Measurements from ENCODE around the gene GANAB. TPM values are rescaled to one million over a fixed set of nuclear protein-coding genes. Genes with fewer than 3 reads are reported as not detected.

Gene GANAB
- total and polyA plus RNA-seq, 7 donors: 34.3 to 64.6 (median 62.0) TPM

- TF ChIP-seq CTCF (IDR thresholded peaks at IDR 0.05): no peak
- peaks cover 48% of the 10 kb centered on the region for H3K4me1 ChIP-seq
- DNase-seq (no peak), ATAC-seq (no peak)
- H3K27ac ChIP-seq: peak overlapping the region; percentile 87
- intact Hi-C loops (cut with DNase I): no loop called here
- no peak overlapping the region for H3K4me3 ChIP-seq
- no peaks in the 10 kb centered on the region for H3K9me3 ChIP-seq
- H3K27me3 ChIP-seq (ENCODE audit: insufficient read depth in 3 of 3, low read length in 2 of 3): no peaks in the 10 kb centered on the region
- WGBS, 3 donors: 41 to 69% (median 45%) methylated on average over 4 of the region's 4 CpGs
- peaks cover 3 to 37% of the 10 kb centered on the region in 2 donors for H3K36me3 ChIP-seq (ENCODE audit: insufficient read depth in 1 of 2, low read depth in 1 of 2)
Measured at GRCh38 chr11:62669420-62670161, 23.2 kb upstream of the GANAB start.

GRCh38 chr11:62667460-62667859, 21.0 kb upstream of the GANAB start:
- H3K27ac ChIP-seq: no peak overlapping the region
- 67 to 73% (median 72%) methylated on average over 2 of the region's 2 CpGs for WGBS, 3 donors

GRCh38 chr11:62666259-62666926, 20.0 kb upstream of the GANAB start:
- intact Hi-C loops (cut with DNase I): no loop called here
- ATAC-seq: no peak
- no peak for TF ChIP-seq CTCF (IDR thresholded peaks at IDR 0.05)
- WGBS, 3 donors: 31 to 43% (median 42%) methylated on average over 16 of the region's 16 CpGs
- Histone ChIP-seq H3K9me3 (no peaks in the 10 kb centered on the region), H3K27me3 (ENCODE audit: insufficient read depth in 3 of 3, low read length in 2 of 3) (no peaks in the 10 kb centered on the region), H3K27ac (peak overlapping the region; percentile 95), H3K4me1 (peaks cover 35% of the 10 kb centered on the region), H3K36me3 (ENCODE audit: insufficient read depth in 1 of 2, low read depth in 1 of 2) (peaks cover 3 to 42% of the 10 kb centered on the region in 2 donors), H3K4me3 (peak overlapping the region; percentile 99)
- no peak for DNase-seq

More at GRCh38 chr11:62667460-62667859, 21.0 kb upstream of the GANAB start:
- Histone ChIP-seq H3K4me3 (peak overlapping the region; percentile 99), H3K36me3 (ENCODE audit: insufficient read depth in 1 of 2, low read depth in 1 of 2) (peaks cover 3 to 31% of the 10 kb centered on the region in 2 donors), H3K4me1 (peaks cover 38% of the 10 kb centered on the region), H3K9me3 (no peaks in the 10 kb centered on the region), H3K27me3 (ENCODE audit: insufficient read depth in 3 of 3, low read length in 2 of 3) (no peaks in the 10 kb centered on the region)
- intact Hi-C loops (cut with DNase I): no loop called here
- TF ChIP-seq CTCF (IDR thresholded peaks at IDR 0.05): no peak
- DNase-seq (no peak), ATAC-seq (no peak)

GRCh38 chr11:62665599-62666258, 19.3 kb upstream of the GANAB start:
- DNase-seq: peak; percentile 60 to 79

More at GRCh38 chr11:62665599-62666258, 19.3 kb upstream of the GANAB start:
- ATAC-seq: peak; percentile 22 to 57 (median 47)
- intact Hi-C loops (cut with DNase I): no loop called here
- TF ChIP-seq CTCF (IDR thresholded peaks at IDR 0.05): no peak
- H3K9me3 ChIP-seq: no peaks in the 10 kb centered on the region
- H3K27ac ChIP-seq: peak overlapping the region; percentile 95
- peaks cover 32% of the 10 kb centered on the region for H3K4me1 ChIP-seq
- peaks cover 3 to 43% of the 10 kb centered on the region in 2 donors for H3K36me3 ChIP-seq (ENCODE audit: insufficient read depth in 1 of 2, low read depth in 1 of 2)
- peak overlapping the region; percentile 99 for H3K4me3 ChIP-seq
- 1 to 3% (median 2%) methylated on average over 39 of the region's 39 CpGs for WGBS, 3 donors
- H3K27me3 ChIP-seq (ENCODE audit: insufficient read depth in 3 of 3, low read length in 2 of 3): no peaks in the 10 kb centered on the region
